GM23248 (cell line): ENCODE results near the gene NOG. TPM values are rescaled to one million over a fixed set of nuclear protein-coding genes. Genes with fewer than 3 reads are reported as not detected.

ENCODE experiments used
- DNase-seq: peaks from one replicate; pipeline ENCODE4 v3.0.0-alpha.2; 2015
- H2AFZ ChIP-seq: fragments of 200-600 bp; sonication (generic); 2 replicates; pipeline ENCODE4 v1.6.1; 2016; ENCODE audit warnings: antibody characterized with exemption
- H3F3A ChIP-seq: fragments of 200-600 bp; sonication (generic); 2 replicates; pipeline ENCODE4 v1.6.1; 2016; ENCODE audit warnings: mild to moderate bottlenecking, antibody characterized with exemption, mixed run types; ENCODE audit not compliant: insufficient read depth
- H3K27ac ChIP-seq: fragments of 200-600 bp; sonication (generic); 2 replicates; pipeline ENCODE4 v1.5.1; 2016; ENCODE audit warnings: mild to moderate bottlenecking
- H3K27me3 ChIP-seq: fragments of 200-600 bp; sonication (generic); replicated peaks from 2 replicates; pipeline ENCODE4 v1.6.1; 2016; ENCODE audit warnings: mild to moderate bottlenecking; ENCODE audit not compliant: insufficient read depth
- H3K36me3 ChIP-seq: fragments of 200-600 bp; sonication (generic); 2 replicates; pipeline ENCODE4 v1.6.1; 2016; ENCODE audit warnings: low read depth, mild to moderate bottlenecking
- H3K4me1 ChIP-seq: fragments of 200-600 bp; sonication (generic); 2 replicates; pipeline ENCODE4 v1.6.1; 2016; ENCODE audit warnings: mild to moderate bottlenecking; ENCODE audit not compliant: insufficient read depth
- H3K4me2 ChIP-seq: fragments of 200-600 bp; sonication (generic); one replicate; pipeline ENCODE4 v1.6.1; 2016; ENCODE audit warnings: mild to moderate bottlenecking; ENCODE audit not compliant: unreplicated experiment
- H3K4me3 ChIP-seq: fragments of 200-600 bp; sonication (generic); 2 replicates; pipeline ENCODE4 v1.5.1; 2016; ENCODE audit warnings: mild to moderate bottlenecking
- H3K79me2 ChIP-seq: fragments of 200-600 bp; sonication (generic); 2 replicates; pipeline ENCODE4 v1.6.1; 2016; ENCODE audit warnings: mild to moderate bottlenecking; ENCODE audit not compliant: insufficient read depth
- H3K9ac ChIP-seq: fragments of 200-600 bp; sonication (generic); 2 replicates; pipeline ENCODE4 v1.6.1; 2016; ENCODE audit warnings: mild to moderate bottlenecking
- H3K9me2 ChIP-seq: fragments of 200-600 bp; sonication (generic); 2 replicates; pipeline ENCODE4 v1.6.1; 2016; ENCODE audit warnings: mixed run types, mild to moderate bottlenecking, moderate library complexity; ENCODE audit not compliant: insufficient read depth
- H3K9me3 ChIP-seq: fragments of 200-600 bp; sonication (generic); one replicate; pipeline ENCODE4 v1.6.1; 2017; ENCODE audit warnings: low read depth
- H4K20me1 ChIP-seq: fragments of 200-600 bp; sonication (generic); 2 replicates; pipeline ENCODE4 v1.6.0; 2016; ENCODE audit not compliant: insufficient read depth
- EZH2 ChIP-seq: fragments of 200-600 bp; sonication (generic); IDR thresholded peaks from 2 replicates; pipeline ENCODE4 v1.6.1; 2018; ENCODE audit warnings: antibody characterized with exemption, mild to moderate bottlenecking; ENCODE audit not compliant: insufficient read depth, poor library complexity, severe bottlenecking
- EZH2phosphoT487 ChIP-seq: fragments of 200-600 bp; sonication (generic); IDR thresholded peaks from 2 replicates; pipeline ENCODE4 v1.6.1; 2018; ENCODE audit warnings: antibody characterized with exemption, moderate library complexity, mild to moderate bottlenecking, low read depth; ENCODE audit not compliant: insufficient read depth
- WGBS, 2 experiments: methylation state at CpG; one replicate each; pipeline ENCODE4 v1.1.6; 2015 to 2017; ENCODE audit warnings: low lambda C conversion rate in 2 of 2, low coverage in 1 of 2; ENCODE audit errors: missing lambda C conversion rate in 2 of 2; 5-methylcytosine and 5-hydroxymethylcytosine counted together
- in situ Hi-C: fragments of 300-500 bp; cut with MboI; formaldehyde crosslinking; loops from 2 replicates; pipeline ENCODE4 v1.15.0; 2020
- polyA plus RNA-seq: library from polyadenylated mRNA; unstranded; fragments of >200 nt; fragmentation: Nextera tagmentation; extraction: Ambion mirVana; gene quantifications from 2 replicates; pipeline ENCODE4 v1.2.1, GENCODE V29; 2016
- total RNA-seq: library from RNA; depleted of rRNA; stranded (reverse); fragments of >200 nt; shearing (Covaris generic); gene quantifications from 2 replicates; pipeline ENCODE4 v1.2.3, GENCODE V29; 2014

Gene NOG
- total and polyA plus RNA-seq, 2 experiments from 2014 or later = 4.4 to 6.7 TPM

DNA sequence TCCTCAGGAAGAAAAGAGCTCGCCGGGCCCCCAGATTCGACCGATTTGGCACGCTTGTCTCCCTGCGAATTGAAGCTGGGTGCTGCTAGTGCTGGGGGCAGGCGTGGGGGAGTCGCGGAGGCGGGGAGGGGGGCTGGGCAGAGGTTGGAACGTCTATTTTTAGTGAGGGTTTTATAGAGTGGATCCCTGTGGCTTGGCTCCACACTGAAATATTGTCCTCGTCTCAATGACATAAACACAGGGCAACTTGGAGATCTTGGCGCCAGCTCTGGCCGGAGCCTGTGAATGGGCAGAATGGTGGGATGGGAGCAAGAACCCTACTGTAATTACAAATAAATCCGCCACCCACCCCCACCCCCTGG, 15.7 kb upstream of the NOG start:
- no peaks in the 10 kb centered on the region for H3F3A ChIP-seq
- no peak for DNase-seq
- no peaks in the 10 kb centered on the region for H3K79me2 ChIP-seq
- no peaks in the 10 kb centered on the region for H3K9me3 ChIP-seq
- H3K27me3 ChIP-seq = peaks cover 12% of the 10 kb centered on the region; the same call in 1 of the 2 replicates
- 3 to 6% methylated on average over 11 to 15 of the region's 15 CpGs for WGBS, 2 experiments
- TF ChIP-seq EZH2phosphoT487 (no peak), EZH2 (no peak)
- H3K9me2 ChIP-seq = no peaks in the 10 kb centered on the region
- H3K9ac ChIP-seq = no peak overlapping the region
- no peak overlapping the region for H3K4me2 ChIP-seq
- H2AFZ ChIP-seq = no peak overlapping the region
- H3K4me3 ChIP-seq = no peak overlapping the region
- in situ Hi-C loops = no loop called here
- no peaks in the 10 kb centered on the region for H4K20me1 ChIP-seq
- H3K4me1 ChIP-seq = no peaks in the 10 kb centered on the region
- no peak overlapping the region for H3K27ac ChIP-seq
- H3K36me3 ChIP-seq = no peaks in the 10 kb centered on the region

DNA sequence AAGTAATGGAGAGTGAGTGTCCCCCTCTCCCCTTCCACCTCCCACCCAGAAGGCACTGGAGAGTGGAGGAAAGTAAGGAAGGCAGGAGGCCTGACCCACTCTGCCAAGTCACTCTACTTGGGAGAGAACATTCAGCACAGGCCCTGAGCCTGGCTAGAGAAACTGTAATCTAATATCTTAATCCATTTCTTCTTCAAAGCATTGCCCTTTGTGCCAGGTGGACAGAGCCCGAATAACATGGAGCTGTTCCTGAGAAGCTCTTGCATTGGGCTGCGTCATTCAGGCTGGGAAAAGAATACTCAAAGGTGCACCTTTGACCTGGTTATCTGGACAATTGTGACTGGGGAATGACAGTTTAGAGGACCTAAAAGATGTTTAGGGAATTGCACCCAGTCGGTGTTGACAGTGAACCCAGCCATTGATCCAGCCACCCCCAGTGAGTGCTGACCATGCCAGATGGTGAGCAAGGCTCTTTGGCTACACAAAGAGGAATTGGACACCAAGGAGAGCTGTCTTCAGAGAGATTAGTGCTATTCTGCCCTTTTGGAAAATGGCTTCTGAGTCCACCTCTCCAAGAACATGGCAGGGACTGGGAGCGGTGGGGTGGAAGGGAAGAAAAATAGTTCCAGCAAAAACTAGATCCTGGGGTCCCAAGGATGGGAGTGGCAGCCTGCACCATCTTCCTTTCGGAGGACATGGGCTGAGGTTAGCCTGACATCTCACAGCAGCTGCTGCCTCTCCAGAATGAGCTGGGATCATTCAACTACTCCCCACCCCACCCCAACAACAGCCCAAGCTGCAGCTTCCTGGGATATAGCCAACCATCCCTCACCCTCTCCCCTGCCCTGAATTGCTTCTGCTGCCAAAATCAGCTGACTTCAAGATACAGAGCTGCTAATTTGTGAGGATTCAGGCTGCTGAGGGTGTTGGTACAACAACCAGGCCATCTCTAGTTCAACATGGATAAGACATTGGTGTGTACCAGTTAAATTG, 11.6 kb upstream of the NOG start:
- H2AFZ ChIP-seq = no peak overlapping the region
- H3K27ac ChIP-seq = no peak overlapping the region
- no peak overlapping the region for H3K9ac ChIP-seq
- TF ChIP-seq EZH2phosphoT487 (no peak), EZH2 (no peak)
- no peaks in the 10 kb centered on the region for H3K9me2 ChIP-seq
- H3K4me1 ChIP-seq = no peaks in the 10 kb centered on the region
- no peak for DNase-seq
- no peaks in the 10 kb centered on the region for H4K20me1 ChIP-seq
- no peaks in the 10 kb centered on the region for H3K79me2 ChIP-seq
- H3K36me3 ChIP-seq = no peaks in the 10 kb centered on the region
- H3F3A ChIP-seq = no peaks in the 10 kb centered on the region
- H3K4me3 ChIP-seq = no peak overlapping the region
- in situ Hi-C loops = no loop called here
- H3K4me2 ChIP-seq = no peak overlapping the region
- WGBS, 2 experiments = 63 to 70% methylated on average over 5 of the region's 5 CpGs
- H3K27me3 ChIP-seq = peaks cover 19% of the 10 kb centered on the region
- H3K9me3 ChIP-seq = no peaks in the 10 kb centered on the region

DNA sequence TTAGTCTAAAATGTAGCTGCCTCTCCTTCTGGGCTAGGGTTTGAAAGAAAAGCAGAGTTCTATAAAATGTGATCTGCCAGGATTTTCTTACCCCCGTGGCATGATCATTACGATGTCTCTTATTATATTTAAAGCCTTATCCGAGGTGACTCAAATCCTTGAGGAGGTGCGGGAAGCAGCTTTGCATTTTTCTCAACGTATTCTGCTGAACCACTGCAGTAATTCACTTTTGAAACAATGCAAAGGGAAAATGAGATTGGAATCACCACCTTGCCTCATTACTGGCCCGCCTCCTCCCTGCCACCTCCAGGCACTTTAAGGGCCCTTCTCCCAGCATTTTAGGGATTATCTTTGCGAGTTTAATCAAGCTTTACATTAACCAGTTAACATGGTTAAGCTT, 9.7 kb upstream of the NOG start:
- DNase-seq = no peak

DNA sequence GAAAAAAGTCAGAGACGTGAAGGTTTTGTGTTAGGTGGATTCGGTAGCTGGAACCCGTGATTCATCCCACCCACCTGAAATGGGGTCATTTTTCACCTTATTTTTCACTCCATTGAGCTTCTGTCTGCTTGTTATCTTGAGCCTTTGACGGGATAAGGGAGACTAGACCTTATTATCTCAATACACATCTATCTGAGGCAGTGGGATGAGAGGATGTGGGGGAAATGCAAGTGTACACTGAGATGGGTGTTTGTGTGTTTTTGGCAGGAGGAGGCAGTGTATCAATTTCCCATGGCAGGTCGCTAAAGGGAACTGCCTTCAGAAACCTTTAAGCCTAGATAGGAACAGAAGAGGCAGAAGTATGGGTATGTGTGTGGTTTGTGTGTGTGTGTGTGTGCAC, 6.2 kb upstream of the NOG start:
- no peak overlapping the region for H3K4me2 ChIP-seq
- in situ Hi-C loops = no loop called here
- 74 to 75% methylated on average over 5 of the region's 5 CpGs for WGBS, 2 experiments

More for the DNA sequence above, 9.7 kb upstream of the NOG start:
- no peak for TF ChIP-seq EZH2
- TF ChIP-seq EZH2phosphoT487 = no peak
- H3K4me3 ChIP-seq = no peak overlapping the region
- no peaks in the 10 kb centered on the region for H3K36me3 ChIP-seq
- no peak overlapping the region for H2AFZ ChIP-seq
- H4K20me1 ChIP-seq = no peaks in the 10 kb centered on the region
- H3K27ac ChIP-seq = no peak overlapping the region
- in situ Hi-C loops = no loop called here
- H3K79me2 ChIP-seq = no peaks in the 10 kb centered on the region
- H3K27me3 ChIP-seq = peaks cover 12% of the 10 kb centered on the region; the same call in 1 of the 2 replicates
- H3F3A ChIP-seq = no peaks in the 10 kb centered on the region
- H3K9me2 ChIP-seq = no peaks in the 10 kb centered on the region
- no peaks in the 10 kb centered on the region for H3K9me3 ChIP-seq
- no peak overlapping the region for H3K9ac ChIP-seq
- no peaks in the 10 kb centered on the region for H3K4me1 ChIP-seq
- no peak overlapping the region for H3K4me2 ChIP-seq
- 73 to 79% methylated on average over 7 of the region's 7 CpGs for WGBS, 2 experiments

More for the DNA sequence above, 6.2 kb upstream of the NOG start:
- no peak overlapping the region for H3K4me3 ChIP-seq
- no peaks in the 10 kb centered on the region for H3K36me3 ChIP-seq
- H3K9ac ChIP-seq = no peak overlapping the region
- no peak overlapping the region for H2AFZ ChIP-seq
- H3K27me3 ChIP-seq = peaks cover 26% of the 10 kb centered on the region
- no peaks in the 10 kb centered on the region for H3K79me2 ChIP-seq
- no peaks in the 10 kb centered on the region for H3K4me1 ChIP-seq
- no peaks in the 10 kb centered on the region for H3K9me3 ChIP-seq
- no peak overlapping the region for H3K27ac ChIP-seq
- H4K20me1 ChIP-seq = no peaks in the 10 kb centered on the region
- no peaks in the 10 kb centered on the region for H3K9me2 ChIP-seq
- TF ChIP-seq EZH2 (no peak), EZH2phosphoT487 (no peak)
- no peak for DNase-seq
- no peaks in the 10 kb centered on the region for H3F3A ChIP-seq
